PC-3 (cell line): ENCODE data around the gene PRKAR1B.

Source experiments
- EZH2 ChIP-seq: fragments of 300-600 bp; sonication (generic); IDR thresholded peaks from one replicate; pipeline ENCODE4 v1.6.1; 2017; ENCODE audit warnings: antibody characterized with exemption, mild to moderate bottlenecking, low read length; ENCODE audit not compliant: unreplicated experiment
- EZH2phosphoT487 ChIP-seq: fragments of 300-600 bp; sonication (generic); IDR thresholded peaks from 2 replicates; pipeline ENCODE4 v1.6.1; 2018; ENCODE audit warnings: mild to moderate bottlenecking, antibody characterized with exemption, low read length, borderline replicate concordance
- TF ChIP-seq, protein P1 (sequence below): fragments of 300-600 bp; sonication (generic); conservative IDR thresholded peaks from 2 replicates; pipeline ENCODE4 v1.5.1; 2017; ENCODE audit warnings: antibody characterized with exemption, low read depth, mild to moderate bottlenecking, low read length

GRCh38 chr7:563629-564170 lies 163.4 kb downstream of the PRKAR1B start:
- TF ChIP-seq, protein P1, sequence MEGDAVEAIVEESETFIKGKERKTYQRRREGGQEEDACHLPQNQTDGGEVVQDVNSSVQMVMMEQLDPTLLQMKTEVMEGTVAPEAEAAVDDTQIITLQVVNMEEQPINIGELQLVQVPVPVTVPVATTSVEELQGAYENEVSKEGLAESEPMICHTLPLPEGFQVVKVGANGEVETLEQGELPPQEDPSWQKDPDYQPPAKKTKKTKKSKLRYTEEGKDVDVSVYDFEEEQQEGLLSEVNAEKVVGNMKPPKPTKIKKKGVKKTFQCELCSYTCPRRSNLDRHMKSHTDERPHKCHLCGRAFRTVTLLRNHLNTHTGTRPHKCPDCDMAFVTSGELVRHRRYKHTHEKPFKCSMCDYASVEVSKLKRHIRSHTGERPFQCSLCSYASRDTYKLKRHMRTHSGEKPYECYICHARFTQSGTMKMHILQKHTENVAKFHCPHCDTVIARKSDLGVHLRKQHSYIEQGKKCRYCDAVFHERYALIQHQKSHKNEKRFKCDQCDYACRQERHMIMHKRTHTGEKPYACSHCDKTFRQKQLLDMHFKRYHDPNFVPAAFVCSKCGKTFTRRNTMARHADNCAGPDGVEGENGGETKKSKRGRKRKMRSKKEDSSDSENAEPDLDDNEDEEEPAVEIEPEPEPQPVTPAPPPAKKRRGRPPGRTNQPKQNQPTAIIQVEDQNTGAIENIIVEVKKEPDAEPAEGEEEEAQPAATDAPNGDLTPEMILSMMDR: no peak
- TF ChIP-seq EZH2 (no peak), EZH2phosphoT487 (no peak)
